ENCODE data around the gene PAK4. TPM values are rescaled to one million over a fixed set of nuclear protein-coding genes. Genes with fewer than 3 reads are reported as not detected.
A peak's percentile ranks its signal among the peaks of the same experiment; 100 is the strongest.

Gene PAK4
- total and polyA plus RNA-seq, 2 of the 13 experiments (the other 11 are each of a cell fraction or from before 2014, with no cell fraction given) = 9.5 to 17.8 TPM

- no peak for TF ChIP-seq ZNF407 (CRISPR knock-in tag; IDR thresholded peaks at IDR 0.05; ENCODE audit: not compliant biosample characterization)
- no peak for TF ChIP-seq ZNF619 (CRISPR knock-in tag; IDR thresholded peaks at IDR 0.05)
- TF ChIP-seq ZNF615 (CRISPR knock-in tag; IDR thresholded peaks at IDR 0.05; ENCODE audit: borderline replicate concordance) = no peak
- TF ChIP-seq MLLT10 (CRISPR knock-in tag; IDR thresholded peaks at IDR 0.05) = no peak
- TF ChIP-seq STAT6 (CRISPR knock-in tag; IDR thresholded peaks at IDR 0.05; ENCODE audit: borderline replicate concordance) = no peak
- TF ChIP-seq, protein P1, sequence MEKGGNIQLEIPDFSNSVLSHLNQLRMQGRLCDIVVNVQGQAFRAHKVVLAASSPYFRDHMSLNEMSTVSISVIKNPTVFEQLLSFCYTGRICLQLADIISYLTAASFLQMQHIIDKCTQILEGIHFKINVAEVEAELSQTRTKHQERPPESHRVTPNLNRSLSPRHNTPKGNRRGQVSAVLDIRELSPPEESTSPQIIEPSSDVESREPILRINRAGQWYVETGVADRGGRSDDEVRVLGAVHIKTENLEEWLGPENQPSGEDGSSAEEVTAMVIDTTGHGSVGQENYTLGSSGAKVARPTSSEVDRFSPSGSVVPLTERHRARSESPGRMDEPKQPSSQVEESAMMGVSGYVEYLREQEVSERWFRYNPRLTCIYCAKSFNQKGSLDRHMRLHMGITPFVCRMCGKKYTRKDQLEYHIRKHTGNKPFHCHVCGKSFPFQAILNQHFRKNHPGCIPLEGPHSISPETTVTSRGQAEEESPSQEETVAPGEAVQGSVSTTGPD (CRISPR knock-in tag; IDR thresholded peaks at IDR 0.05) = no peak
- TF ChIP-seq, protein P2, sequence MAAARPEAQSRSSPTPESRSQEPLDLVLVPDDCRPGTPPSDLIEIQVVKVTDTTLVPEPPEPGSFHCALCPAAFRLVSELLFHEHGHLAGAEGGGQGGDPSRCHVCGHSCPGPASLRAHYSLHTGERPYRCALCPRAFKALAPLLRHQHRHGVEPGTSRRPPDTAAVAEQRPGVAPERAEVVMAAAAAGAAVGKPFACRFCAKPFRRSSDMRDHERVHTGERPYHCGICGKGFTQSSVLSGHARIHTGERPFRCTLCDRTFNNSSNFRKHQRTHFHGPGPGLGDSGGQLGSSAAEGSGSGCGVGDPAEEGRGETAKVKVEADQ (CRISPR knock-in tag; IDR thresholded peaks at IDR 0.05; ENCODE audit: borderline replicate concordance) = no peak
- no peak for TF ChIP-seq ZNF75D (CRISPR knock-in tag; IDR thresholded peaks at IDR 0.05; ENCODE audit: borderline replicate concordance)
- no peak for TF ChIP-seq HHEX (CRISPR knock-in tag; IDR thresholded peaks at IDR 0.05)
- no peak for TF ChIP-seq NFRKB (IDR thresholded peaks at IDR 0.05)
- no peak for TF ChIP-seq SMARCC2 (IDR thresholded peaks at IDR 0.05)
- peak; percentile 13; the same call in 1 of the 2 replicates for TF ChIP-seq FOSL2 (CRISPR knock-in tag; IDR thresholded peaks at IDR 0.05)
- no peak for TF ChIP-seq ZNF496 (CRISPR knock-in tag; IDR thresholded peaks at IDR 0.05; ENCODE audit: insufficient replicate concordance)
- no peak for TF ChIP-seq ZNF460 (CRISPR knock-in tag; IDR thresholded peaks at IDR 0.05; ENCODE audit: borderline replicate concordance)
- TF ChIP-seq SAP130 (CRISPR knock-in tag; IDR thresholded peaks at IDR 0.05; ENCODE audit: low read depth) = peak; percentile 55
- TF ChIP-seq SSRP1 (CRISPR knock-in tag; IDR thresholded peaks at IDR 0.05) = 0 out of 2 replicates have a peak, but pooled peaks have one; percentile 33
These were observed 964 bp downstream of the PAK4 start (continued) for GRCh38 chr19:39126312-39127187.

All from HepG2 (cell line).